ENCODE data around the gene KIF25.

Gene KIF25

DNA sequence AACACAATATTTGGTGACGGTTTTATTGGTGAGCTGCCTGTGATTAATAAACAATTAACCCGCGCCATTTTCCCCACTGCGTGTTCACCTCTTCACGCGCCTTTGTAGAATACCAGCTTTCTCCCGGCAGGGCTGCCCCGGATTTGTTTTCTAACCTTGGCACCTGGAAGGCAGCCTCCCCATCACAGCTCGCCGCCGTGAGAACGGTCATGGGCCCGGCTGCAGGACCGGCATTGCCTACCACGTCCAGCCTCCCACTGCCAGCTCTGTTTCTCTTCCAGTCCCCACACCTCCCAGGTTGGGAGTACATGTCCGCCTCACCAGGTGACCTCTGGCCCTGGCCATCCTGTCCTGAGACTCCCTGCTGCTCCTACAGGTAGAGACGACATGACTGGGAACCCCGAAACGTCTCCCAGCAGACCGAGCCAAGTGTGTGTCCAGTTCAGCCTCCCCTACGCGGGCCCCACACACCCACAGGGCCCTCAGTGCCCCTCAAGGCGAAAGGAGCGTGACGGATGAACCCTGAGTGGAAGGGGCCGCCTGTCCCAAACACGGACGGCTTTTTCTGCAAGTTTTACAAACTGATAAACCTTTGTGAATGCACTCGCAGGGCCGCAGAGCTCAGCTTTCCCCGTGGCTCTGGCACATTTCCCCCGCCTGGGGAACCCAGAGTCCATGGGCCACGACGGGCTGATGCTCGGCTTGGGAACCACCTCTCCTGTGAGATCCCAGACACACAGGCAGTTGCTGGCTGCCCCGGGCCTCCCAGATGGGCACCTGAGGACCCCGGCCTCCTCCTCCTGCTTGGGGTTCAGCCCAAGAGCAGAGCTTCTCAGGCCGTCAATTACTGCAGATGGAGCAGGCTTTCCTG, 55.9 kb downstream of the KIF25 start:
- no peak for DNase-seq

DNA sequence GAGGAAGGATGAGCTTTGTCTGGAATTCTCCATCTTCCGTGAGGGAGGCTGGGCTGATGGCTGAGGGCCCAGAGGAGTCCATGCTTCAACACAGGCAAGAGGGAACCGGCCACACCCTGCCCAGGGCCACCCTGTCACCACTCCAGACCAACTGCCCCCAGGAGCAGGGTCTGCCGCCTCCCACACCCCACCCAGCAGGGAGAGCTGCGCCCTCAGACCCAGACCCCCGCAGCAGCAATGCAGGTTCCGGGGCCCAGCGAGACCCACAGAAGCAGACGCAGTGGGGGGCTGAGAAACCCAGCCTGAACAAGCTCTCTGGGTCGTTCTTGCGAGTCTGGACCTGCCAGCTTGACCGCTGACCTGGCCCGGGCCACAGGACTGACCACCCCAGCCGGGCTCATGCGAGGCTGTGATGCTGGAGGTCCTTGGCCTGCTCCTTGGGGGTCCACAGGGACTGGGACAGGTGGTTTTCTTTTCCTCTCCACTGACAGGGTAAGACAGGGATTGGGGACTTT, 56.5 kb downstream of the KIF25 start:
- DNase-seq: no peak

DNA sequence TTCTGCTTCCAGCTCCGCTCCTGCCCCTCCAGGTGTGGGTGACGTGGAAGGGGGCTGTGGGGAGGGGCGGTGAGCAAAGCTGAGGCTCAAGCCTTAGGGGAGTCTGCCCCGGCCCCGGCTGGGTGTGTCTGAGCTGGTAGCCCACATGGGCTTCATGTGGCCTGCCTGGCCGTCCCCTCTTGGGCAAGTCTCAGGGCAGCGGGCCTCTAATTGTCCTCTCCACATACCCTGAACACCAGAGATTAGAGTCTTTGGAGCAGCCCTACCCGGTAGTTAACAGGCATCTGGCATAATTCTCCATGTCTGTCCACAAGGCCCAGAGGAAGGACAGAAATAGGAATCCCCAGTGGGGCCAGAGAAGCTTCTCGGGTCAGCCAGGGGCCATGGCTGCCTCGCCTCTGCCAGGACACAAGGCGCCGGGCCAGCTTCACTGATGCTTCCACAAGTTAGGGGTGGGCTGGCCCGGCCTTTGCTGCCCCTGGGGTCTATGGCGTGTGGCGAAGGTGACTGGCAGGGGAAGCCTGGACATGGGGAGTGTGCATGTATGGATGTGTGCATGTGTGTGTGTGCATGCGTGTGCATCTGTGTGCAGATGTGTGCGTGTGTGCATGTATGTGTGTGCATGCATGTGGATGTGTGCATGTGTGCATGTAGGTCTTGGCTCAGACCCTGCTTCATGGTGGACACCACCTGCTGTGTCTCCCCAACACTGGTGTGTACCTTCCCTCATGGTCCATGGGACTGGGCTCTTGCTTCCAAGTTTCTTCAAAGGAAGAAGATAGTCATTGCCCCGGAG, 57.5 kb downstream of the KIF25 start:
- DNase-seq: no peak

DNA sequence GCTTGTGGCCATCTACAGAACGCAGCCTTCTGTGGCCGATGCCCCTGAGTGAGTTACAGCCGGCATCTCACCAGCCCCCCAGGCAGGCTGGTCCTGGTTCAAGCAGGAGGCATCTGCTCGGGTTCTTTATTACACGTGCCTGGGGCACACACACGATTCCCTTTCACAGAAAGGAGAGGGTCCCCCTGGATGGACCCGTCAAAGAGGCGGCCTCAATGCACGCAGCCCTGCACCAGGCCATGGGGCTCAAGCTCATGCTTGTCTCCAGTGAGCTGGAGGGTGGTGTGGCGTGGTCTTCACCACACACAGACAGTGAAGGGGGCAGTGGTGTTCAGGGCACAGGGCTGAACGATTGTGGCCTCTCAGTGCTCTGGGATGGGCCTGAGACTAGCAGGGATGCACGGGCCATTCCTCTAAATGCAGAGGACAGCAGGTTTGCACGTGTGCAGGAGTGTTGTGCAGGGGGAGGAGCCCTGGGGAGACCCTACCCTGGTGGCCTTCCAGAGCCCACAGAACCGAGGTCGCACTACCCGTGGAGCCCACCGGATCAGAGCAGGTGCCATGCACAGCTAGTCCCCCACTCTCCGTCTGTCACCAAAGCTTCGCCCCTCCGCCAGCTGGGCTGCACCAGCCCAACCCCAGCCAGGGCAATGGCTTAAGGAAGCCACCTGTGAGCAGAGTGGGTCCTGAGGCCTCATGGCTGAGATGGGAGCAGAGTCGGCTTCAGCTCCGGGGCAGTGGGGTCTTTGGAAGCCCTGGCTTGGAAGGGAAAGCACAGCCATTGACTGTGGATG, 58.4 kb downstream of the KIF25 start:
- DNase-seq: no peak

DNA sequence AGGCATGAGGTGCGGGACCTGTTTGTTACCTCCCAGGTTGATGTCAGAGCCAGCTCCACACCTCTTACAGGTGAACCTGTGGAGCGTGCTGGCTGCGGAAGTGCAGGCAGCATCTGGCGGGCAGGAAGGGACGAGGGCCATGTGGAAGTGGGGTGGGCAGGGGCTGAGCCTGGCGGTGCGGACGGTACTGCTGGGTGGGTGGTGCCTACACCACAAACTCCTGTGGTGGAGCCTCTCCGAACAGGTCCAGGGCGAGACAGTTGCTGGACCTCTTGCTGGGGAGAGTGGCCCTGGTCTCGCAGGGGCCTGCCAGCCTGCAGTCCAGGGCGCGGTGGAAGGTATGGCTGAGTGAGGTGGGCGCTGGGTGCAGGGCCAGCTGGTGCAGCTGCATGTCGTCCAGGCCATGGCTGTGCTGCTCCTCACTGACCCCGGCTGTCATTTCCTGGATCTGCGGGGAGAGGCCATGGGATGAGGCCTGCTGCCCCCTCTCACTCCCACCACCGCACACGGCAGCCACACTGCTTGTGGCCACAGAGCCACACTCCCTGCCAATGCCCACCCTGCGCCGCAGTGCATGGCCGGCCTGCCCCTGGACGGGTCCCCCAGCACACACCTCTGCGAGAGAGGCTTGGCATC, 59.5 kb downstream of the KIF25 start:
- DNase-seq: no peak

DNA sequence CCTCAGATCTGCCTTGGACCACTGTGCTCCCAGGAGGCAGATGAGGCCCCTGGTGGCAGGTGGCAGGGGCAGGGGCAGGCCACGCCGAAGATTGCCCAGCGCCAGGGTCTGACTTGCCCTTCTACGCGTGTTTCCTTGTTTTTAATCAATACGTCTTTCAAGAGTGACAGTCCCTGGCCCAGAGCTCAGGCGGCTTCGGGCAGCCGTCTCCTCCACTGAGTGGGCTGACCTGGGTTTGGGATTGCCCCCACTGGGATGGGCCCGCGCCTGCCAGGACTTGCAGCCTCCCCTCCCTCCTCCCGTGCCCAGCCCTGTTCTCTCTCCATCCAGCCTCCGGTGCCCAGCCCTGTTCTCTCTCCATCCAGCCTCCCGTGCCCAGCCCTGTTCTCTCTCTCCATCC, 60.4 kb downstream of the KIF25 start:
- DNase-seq: no peak

DNA sequence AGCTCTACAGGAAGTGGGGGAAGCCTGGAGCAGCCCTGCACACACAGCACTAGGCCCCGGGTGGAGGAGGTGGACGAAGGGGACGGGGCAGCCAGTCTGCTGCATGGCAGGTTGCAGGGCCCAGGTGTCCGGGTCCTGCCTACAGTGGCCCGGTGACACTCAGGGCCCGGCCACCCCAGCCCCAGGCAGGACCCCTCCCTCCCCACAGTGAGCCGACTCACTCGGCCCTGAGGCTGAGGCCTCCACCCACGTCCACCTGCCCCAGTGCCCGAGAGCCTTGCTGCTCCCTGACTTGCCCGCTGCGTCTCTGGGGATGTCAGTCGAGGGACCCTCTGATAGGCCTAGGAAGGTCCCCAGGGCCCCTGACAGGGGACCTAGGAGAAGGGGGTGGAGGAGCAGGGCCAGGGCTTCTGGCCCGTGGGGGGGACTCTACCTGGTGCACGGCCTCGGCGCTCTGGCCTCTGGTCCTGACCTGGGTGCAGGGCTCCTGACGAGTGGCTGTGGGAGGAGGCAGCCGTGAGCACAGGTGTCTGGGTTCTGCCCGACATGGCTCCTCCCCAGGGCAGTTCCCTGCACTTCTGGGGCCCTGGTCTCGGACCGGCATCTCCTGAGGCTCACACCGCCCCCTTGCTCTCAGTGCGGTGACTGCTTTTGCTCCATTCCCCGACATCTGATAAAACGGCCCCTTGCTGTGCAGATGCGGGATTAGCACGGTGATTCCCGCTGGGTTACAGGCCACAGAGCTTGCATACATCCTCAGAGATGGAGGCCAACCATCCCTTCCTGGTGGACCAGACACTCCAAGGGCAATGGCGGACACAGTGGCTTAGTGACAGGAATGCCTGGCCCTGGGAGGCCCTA, 61.5 kb downstream of the KIF25 start:
- DNase-seq: no peak

DNA sequence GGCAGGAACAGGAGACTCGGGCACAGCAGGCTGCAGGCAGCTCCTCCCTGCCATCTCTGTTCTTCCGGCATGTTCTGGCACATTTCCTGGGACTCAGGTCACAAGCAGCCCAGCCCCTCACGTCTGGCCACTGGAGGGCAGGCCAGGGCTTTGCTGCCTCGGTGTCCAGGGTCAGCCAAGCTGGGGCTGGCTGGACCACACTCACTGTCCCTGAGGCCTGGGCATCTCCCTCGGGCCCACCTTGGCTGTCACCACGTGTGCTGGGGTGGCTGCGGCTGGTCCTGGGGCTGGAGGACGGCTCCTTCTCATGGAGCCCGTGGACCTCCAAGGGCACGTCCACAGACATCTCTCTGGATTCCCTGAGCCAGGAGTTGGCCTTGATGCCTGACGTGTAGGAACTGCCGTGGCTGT, 63.1 kb downstream of the KIF25 start:
- DNase-seq: no peak

DNA sequence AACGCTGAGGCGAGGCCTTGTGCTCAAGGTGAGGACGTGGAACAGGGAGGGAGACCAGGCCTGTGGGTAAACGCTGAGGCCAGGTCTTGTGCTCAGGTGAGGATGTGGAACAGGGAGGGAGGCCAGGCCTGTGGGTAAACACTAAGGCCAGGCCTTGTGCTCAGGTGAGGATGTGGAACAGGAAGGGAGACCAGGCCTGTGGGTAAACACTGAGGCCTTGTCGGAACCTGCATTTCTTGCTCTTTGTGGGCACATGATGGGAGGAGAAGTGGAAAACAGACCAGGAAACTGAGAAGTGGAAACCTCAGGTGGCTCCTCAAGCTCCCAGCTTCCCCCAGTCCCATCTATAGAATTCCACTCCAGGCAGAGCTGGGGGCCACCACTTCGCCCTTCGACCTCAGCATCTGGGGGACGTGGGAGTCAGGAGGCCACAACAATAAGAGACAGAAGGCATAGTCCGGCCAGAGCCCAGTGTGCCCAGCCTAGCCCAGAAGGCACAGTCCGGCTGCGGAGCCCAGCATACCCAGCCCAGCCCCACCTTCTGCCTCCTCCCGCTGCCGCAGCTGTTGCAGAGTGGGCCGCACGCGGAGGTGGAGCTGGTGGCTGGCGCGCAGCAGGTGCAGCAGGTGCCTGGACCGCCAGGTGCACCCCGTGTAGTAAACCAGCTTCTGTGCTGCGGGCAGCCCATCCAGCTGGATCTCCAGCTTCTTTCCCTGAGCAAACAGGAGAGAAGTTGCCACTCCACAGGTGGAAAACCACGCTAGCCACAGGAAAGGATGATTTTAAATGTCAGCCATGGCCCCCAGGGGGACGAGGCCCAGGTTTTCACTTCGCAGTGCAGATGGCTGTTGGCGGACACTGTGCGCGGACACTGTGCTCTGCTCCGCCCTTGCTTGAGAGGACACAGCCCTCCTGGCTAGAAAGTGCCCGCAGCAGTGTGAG, 64.1 kb downstream of the KIF25 start:
- DNase-seq: peak; percentile 94

DNA sequence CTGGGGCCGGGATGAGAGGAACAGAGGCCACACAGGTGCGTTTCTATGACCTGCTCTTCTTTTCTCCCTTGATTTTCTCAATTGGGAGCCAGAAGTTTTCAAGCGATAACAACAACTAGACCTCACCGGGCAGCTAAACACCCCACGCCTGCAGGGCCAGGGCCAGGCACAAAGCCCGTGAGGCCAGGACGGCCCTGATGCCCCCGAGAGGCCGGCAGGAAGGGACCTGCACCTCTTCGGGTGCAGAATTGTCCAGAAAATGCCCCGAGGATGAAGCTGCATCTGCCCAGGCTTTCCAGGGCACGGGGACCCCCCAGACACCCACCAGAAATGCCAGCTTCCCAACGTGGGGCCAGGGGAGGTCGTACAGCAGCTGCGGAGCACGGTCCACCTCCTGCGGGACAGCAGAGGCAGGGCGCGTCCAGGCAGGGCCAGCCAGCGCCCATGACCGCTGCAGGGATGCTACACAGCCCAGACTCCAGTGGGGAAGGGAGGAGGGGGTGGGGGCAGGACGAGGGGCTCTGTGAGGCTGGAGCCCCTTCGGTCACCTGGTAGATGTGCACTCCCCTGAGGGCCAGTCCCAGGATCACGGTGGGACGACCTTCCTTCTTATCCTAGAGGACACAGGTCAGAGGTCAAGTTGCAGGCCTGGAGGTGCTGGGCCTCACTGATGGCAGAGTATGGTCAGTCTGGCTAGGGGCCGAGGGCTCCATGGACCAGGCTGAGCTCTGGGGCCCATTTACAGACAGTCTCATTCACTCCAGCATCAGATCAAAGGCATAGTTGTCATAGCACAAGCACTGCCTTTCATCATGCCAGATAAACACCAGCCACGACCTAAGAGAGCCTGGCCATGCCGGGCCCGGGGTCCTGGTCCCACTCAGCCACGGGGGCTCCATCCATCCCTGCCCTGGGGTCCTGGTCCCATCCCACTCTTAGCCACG, 65.1 kb downstream of the KIF25 start:
- no peak for DNase-seq

DNA sequence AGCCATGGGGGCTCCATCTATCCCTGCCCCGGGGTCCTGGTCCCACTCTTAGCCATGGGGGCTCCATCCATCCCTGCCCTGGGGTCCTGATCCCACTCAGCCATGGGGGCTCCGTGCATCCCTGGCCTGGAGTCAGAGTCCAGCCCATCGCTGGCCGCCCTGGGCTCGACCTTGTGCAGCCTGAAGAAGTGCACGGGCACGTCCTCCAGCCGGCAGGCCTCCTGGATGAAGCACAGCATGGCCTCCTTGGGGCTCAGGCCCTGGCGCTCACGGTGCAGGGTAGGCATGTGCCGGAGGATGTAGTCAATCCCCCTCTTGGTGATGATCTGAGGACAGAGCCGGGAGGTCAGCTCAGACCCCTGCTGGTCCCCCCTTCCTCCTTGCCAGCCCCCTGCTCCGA, 66.0 kb downstream of the KIF25 start:
- DNase-seq: no peak

DNA sequence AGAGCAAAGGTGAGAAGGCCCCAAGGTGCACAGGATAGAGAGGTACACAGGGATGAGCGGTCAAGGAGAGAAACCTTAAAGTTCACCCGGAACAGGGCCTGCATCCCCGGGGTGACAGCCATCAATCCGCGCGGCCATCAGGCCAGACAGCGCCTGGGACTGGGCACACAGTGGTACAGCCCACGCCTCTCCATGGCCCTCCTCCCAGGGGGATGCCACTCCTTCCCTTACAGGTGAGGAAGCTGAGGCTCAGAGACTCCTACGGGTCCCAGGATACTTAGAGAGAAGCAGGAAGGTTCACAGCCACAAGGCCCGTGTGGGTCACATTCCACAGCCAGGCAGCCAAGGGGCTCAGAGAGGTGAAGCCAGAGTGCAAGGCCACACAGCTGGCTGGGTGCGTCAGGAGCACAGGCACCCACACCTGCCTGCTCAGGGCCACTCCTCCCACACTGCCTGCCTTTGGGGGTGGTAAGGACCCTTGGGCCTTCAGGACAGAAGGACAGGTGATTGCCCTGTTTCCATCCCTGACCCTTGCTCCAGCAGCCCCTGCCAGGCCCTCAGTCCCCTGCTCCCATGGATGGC, 66.8 kb downstream of the KIF25 start:
- DNase-seq: no peak

DNA sequence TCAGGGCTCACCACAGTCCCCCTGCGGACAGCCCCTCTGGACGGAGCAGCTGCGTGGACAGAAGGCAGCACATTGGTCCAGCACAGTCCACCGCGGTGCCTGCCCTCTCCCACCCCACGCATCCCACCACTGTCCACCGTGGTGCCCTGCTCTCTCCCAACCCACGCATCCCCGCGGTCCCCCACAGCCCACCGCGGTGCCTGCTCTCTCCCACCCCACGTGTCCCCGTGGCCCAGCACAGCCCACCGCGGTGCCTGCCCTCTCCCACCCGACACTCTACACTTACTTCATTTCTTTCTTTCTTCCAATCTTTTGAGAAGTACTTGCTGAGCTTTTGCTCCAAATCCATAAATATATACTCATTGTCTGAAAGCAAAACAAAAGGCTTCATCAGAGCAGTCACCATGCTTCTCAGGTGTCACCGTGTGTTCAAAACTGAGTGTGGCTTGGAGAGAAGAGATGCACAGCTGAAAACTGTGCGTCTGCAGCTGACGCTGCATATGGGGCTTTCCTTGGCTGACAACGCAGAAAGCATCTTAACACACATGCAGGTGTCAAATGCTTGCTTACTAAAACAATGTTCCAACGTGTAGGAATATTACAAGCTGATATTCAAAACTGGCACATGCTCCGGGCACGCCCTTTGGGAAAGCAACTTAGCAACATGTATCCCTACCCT, 69.7 kb downstream of the KIF25 start:
- no peak for DNase-seq

DNA sequence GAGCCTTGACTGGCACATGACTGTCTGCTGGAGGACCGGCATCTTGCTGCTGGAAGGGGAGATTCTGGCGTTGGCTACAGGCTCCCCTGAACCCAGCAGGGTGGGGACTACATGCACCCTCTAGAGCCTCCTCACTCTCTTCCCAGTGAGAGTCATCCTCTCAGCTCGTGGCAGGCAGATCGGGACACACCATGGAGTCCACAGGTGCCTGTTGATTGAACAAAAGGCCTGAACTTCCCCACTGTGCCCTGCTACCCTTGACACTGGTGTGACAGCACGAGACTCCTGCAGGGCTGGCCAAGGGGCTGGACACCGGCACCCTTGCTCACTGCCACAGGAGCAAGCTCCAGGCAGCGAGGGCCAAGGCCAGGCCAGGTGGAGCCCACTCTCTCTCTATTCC, 73.3 kb downstream of the KIF25 start:
- DNase-seq: no peak

DNA sequence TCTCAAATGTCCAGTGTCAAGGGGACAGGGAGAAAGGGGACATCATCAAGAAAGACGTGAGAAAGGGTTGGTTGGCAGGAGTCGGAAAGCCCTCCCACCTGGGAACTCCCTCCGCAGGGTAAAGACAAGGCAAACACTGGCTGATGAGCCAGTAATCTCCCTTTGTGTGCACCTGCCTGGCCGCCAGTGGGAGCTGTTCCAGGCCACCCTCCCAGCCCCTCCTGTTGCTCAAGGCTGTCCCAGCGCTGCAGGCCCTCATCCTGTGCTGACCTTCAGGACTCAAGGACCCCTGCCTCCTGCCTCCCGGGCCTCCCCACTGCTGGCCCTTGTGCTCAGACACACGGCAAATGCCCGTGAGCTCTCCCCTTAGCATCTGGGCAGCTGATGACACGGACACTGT, 74.1 kb downstream of the KIF25 start:
- no peak for DNase-seq

DNA sequence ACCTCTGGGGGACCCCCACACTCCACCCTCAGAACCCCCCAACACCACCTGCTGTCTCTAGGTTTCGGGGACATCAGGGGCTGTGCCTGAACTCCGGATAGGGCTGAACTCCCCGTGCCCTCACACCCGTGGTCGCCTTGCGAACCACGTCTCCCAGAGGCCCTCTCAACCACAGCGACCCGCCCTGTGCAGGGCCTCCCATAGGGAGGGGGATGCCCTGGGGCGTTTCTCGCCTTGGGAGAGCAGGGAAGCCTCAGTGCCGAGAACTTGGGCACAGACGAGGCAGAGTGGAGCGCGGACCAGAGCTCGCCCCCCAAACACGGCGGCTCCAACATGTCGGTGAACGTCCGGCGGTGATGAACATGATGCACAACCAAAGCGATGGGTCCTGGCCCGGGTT, 74.8 kb downstream of the KIF25 start:
- DNase-seq: no peak

DNA sequence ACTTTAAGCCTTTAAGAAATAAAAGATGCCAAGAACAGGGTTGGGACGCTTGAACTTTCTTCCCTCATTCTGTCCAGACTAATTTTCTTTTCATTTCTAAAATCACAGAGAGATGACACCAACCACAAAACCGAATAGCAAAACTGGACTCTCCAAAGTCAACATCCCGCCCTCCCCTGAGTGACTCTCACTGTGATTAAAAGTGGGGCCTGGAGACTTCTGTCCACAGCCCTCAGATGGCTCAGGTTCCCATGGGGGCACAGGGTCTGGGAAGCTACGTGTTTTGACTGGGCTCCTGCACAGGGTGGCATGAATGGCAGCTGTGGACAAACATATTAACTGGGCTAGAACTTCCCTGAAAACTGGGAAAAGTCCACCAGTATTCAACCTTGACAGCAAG, 75.3 kb downstream of the KIF25 start:
- DNase-seq: no peak

Measured in NCI-H1105 (cell line).